HepG2 (cell line): ENCODE measurements around the gene TDRD3. TPM values are rescaled to one million over a fixed set of nuclear protein-coding genes. Genes with fewer than 3 reads are reported as not detected.

ENCODE experiments used
- BHLHE40 ChIP-seq: IDR thresholded peaks from 2 replicates; pipeline ENCODE4 v1.6.1; 2011; ENCODE audit warnings: low read length, improper control_type of control experiment
- DR1 ChIP-seq: sonication (generic); formaldehyde crosslinking; IDR thresholded peaks from 2 replicates; pipeline ENCODE4 v1.8.0; 2021; ENCODE audit warnings: mild to moderate bottlenecking, missing genetic modification reagents, inconsistent platforms
- FOXO4 ChIP-seq: sonication (generic); formaldehyde crosslinking; conservative IDR thresholded peaks from 2 replicates; pipeline ENCODE4 v1.8.1; 2023; ENCODE audit warnings: missing genetic modification reagents
- GATA4 ChIP-seq: sonication (generic); IDR thresholded peaks from 2 replicates; pipeline ENCODE4 v1.6.1; 2016; ENCODE audit warnings: antibody characterized with exemption, low read depth, borderline replicate concordance
- PTBP1 ChIP-seq: fragments of 200-400 bp; formaldehyde crosslinking; IDR thresholded peaks from 2 replicates; pipeline ENCODE4 v1.6.1; 2018; ENCODE audit warnings: low read length, low read depth; ENCODE audit not compliant: poor library complexity, severe bottlenecking
- SP5 ChIP-seq: IDR thresholded peaks from 2 replicates; pipeline ENCODE4 v1.6.1; 2016; ENCODE audit warnings: low read depth, borderline replicate concordance
- TAF1 ChIP-seq: sonication (generic); formaldehyde crosslinking; IDR thresholded peaks from 2 replicates; pipeline ENCODE4 v1.4.0; 2020; ENCODE audit warnings: missing genetic modification reagents
- ZBTB26 ChIP-seq: IDR thresholded peaks from 2 replicates; pipeline ENCODE4 v1.6.1; 2016; ENCODE audit warnings: missing compliant biosample characterization, missing genetic modification reagents, borderline replicate concordance
- ZNF20 ChIP-seq: sonication (generic); formaldehyde crosslinking; IDR thresholded peaks from 2 replicates; pipeline ENCODE4 v1.4.0; 2020; ENCODE audit warnings: mild to moderate bottlenecking, moderate library complexity, missing genetic modification reagents
- ZNF253 ChIP-seq: sonication (generic); formaldehyde crosslinking; IDR thresholded peaks from 2 replicates; pipeline ENCODE4 v1.8.0; 2022; ENCODE audit warnings: mild to moderate bottlenecking, missing genetic modification reagents, borderline replicate concordance
- ZNF280D ChIP-seq: sonication (generic); formaldehyde crosslinking; IDR thresholded peaks from 2 replicates; pipeline ENCODE4 v1.5.1; 2020; ENCODE audit warnings: mild to moderate bottlenecking, missing genetic modification reagents
- ZNF282 ChIP-seq: fragments of 450-650 bp; IDR thresholded peaks from 2 replicates; pipeline ENCODE4 v1.6.1; 2018; ENCODE audit not compliant: partially characterized antibody
- ZNF687 ChIP-seq: sonication (generic); formaldehyde crosslinking; IDR thresholded peaks from 2 replicates; pipeline ENCODE4 v1.5.1; 2020; ENCODE audit warnings: mild to moderate bottlenecking, missing genetic modification reagents, moderate library complexity
- polyA plus RNA-seq, 8 experiments: library from polyadenylated mRNA; depleted of rRNA in 3 of 8; stranded (reverse) in 7 of 8; unstranded in 1 of 8; fragments of >200 nt; fragmentation: Illumina TruSeq in 4 of 8; extraction: Trizol in 4 of 8; gene quantifications; 2 replicates each; pipeline versions ENCODE4 v1.2.1 to v1.2.3, GENCODE V29; 2011 to 2016; ENCODE audit warnings: low read depth in 4 of 8, missing spikeins in 1 of 8, mixed read lengths in 1 of 8; ENCODE audit not compliant: insufficient read depth in 1 of 8
- total RNA-seq, 5 experiments: library from RNA; depleted of rRNA; stranded (reverse); fragments of >200 nt; fragmentation: Illumina TruSeq; extraction: Trizol; gene quantifications; 2 replicates each; pipeline ENCODE4 v1.2.3, GENCODE V29; 2016; ENCODE audit warnings: low read depth in 1 of 5
- TF ChIP-seq, protein P1 (sequence below): IDR thresholded peaks from 2 replicates; pipeline ENCODE4 v1.6.1; 2016; ENCODE audit warnings: control low read depth
- TF ChIP-seq, protein P2 (sequence below): sonication (generic); formaldehyde crosslinking; IDR thresholded peaks from 2 replicates; pipeline ENCODE4 v1.8.1; 2023; ENCODE audit warnings: mild to moderate bottlenecking, inconsistent platforms, moderate library complexity, missing genetic modification reagents, borderline replicate concordance

The TDRD3 gene
- total and polyA plus RNA-seq, 2 of the 13 experiments (the other 11 are each of a cell fraction or from before 2014, with no cell fraction given), result 4.7 to 11.8 TPM

DNA sequence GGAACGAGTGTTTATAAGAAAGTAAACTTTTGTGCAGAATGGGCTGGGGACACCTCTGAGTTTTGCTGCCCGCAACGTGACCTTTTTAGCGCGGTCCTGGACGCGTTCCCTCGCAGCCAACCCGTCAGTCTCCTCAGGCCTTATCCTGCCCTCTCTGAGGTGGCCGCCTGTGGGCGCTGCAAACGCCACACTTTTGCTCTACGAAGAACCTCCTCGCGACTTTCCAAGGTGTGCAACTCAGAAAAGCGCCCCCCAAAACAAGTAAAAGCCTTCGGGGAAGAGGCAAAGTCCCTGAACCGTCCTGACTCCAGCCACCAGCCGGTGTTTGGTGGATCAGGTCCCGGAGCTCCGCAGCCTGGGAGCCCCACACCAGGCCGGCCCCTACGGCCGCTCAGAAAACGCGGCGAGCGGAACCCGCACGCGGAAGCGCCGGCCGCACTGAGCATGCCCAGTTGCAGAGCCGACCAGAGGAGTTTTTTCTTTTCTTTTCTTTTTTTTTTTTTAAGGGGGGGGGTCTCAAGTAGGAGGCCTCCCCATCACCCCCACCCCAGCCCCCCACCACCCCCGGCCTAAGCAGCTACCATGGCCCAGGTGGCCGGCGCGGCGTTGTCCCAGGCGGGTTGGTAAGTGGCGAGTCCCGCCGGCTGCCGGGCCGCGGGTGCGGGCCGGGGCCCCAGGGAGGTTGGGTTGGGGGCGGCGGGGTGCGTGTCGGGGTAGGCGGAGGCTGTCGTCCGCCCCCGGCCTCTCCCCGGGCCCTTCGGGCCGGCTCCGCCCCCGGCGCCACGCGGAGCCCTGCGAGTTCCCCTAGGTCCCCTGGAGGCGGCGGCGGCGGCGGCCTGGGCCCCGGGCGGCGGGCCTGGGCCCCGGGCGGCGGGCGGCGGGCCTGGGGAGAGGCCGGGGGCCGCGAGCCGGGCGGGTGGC lies at the start of gene TDRD3 (continued):
- TF ChIP-seq, protein P1, sequence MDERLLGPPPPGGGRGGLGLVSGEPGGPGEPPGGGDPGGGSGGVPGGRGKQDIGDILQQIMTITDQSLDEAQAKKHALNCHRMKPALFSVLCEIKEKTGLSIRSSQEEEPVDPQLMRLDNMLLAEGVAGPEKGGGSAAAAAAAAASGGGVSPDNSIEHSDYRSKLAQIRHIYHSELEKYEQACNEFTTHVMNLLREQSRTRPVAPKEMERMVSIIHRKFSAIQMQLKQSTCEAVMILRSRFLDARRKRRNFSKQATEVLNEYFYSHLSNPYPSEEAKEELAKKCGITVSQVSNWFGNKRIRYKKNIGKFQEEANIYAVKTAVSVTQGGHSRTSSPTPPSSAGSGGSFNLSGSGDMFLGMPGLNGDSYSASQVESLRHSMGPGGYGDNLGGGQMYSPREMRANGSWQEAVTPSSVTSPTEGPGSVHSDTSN (CRISPR knock-in tag), result no peak
- no peak for TF ChIP-seq FOXO4 (CRISPR knock-in tag)
- TF ChIP-seq ZNF20 (CRISPR knock-in tag), result no peak
- no peak for TF ChIP-seq PTBP1
- TF ChIP-seq GATA4, result peak; percentile 65; the same call in 1 of the 2 replicates
- peak; percentile 81 for TF ChIP-seq ZNF687
- TF ChIP-seq ZNF280D (CRISPR knock-in tag), result peak; percentile 60; the same call in 1 of the 2 replicates
- TF ChIP-seq, protein P2, sequence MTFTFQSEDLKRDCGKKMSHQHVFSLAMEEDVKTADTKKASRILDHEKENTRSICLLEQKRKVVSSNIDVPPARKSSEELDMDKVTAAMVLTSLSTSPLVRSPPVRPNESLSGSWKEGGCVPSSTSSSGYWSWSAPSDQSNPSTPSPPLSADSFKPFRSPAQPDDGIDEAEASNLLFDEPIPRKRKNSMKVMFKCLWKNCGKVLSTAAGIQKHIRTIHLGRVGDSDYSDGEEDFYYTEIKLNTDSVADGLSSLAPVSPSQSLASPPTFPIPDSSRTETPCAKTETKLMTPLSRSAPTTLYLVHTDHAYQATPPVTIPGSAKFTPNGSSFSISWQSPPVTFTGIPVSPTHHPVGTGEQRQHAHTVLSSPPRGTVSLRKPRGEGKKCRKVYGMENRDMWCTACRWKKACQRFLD (CRISPR knock-in tag), result no peak
- no peak for TF ChIP-seq ZNF253 (CRISPR knock-in tag)
- peak; percentile 57 for TF ChIP-seq TAF1 (CRISPR knock-in tag)
- TF ChIP-seq ZNF282, result no peak
- no peak for TF ChIP-seq DR1
- no peak; the same call in 1 of the 2 replicates for TF ChIP-seq SP5 (CRISPR knock-in tag)
- peak; percentile 44; the same call in 1 of the 2 replicates for TF ChIP-seq BHLHE40
- 0 out of 2 replicates have a peak, but pooled peaks have one; percentile 3 for TF ChIP-seq ZBTB26
